Measurements from ENCODE around the gene KRT80. TPM values are rescaled to one million over a fixed set of nuclear protein-coding genes. Genes with fewer than 3 reads are reported as not detected.
"Not testable (repeated sequence)": the region's sequence is repeated elsewhere in the genome, so short reads cannot be mapped to it uniquely, and the experiment has no call there.

Gene KRT80
- total RNA-seq (2014; rRNA removed; shearing (Covaris generic)), result 0.11 TPM in 2 replicates
- 0.14 and 0.39 TPM in 2 replicates for polyA plus RNA-seq (2015; cell fraction: cytosol; rRNA removed)
- polyA plus RNA-seq (2015; cell fraction: nucleus; rRNA removed), result 0.83 and 1.2 TPM in 2 replicates

GRCh38 chr12:52191841-52192791, at the start of gene KRT80:
Gene KRT80, minus strand, starts transcription at chr12:52192014. Its CDS starts 112 bp downstream, at chr12:52191902.
- DNase-seq (ENCODE audit: low read depth, low spot score), result peak; percentile 94
- in situ Hi-C loops (cut with HindIII; ENCODE audit: low pct_unique_long_range_greater_than_20kb, low sequenced_read_pairs), result no loop called here

GRCh38 chr12:52241205-52241842, 49.5 kb upstream of the KRT80 start:
- no peak for DNase-seq (ENCODE audit: low read depth, low spot score)
- in situ Hi-C loops (cut with HindIII; ENCODE audit: low pct_unique_long_range_greater_than_20kb, low sequenced_read_pairs), result no loop called here

DNA sequence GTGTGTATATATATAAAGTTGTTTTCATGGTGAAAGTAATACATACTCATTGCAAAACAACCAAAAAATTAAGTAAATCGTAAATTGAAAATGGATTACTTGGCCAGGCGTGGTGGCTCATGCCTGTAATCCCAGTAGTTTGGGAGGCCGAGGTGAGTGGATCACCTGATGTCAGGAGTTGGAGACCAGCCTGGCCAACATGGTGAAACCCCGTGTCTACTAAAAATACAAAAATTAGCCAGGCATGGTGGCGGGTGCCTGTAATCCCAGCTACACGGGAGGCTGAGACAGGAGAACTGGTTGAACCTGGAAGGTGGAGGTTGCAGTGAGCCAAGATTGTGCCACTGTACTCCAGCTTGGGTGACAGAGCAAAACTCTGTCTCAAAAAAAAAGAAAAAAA, 48.4 kb upstream of the KRT80 start:
- DNase-seq (ENCODE audit: low read depth, low spot score); in situ Hi-C loops (cut with HindIII; ENCODE audit: low pct_unique_long_range_greater_than_20kb, low sequenced_read_pairs): not testable (repeated sequence)

DNA sequence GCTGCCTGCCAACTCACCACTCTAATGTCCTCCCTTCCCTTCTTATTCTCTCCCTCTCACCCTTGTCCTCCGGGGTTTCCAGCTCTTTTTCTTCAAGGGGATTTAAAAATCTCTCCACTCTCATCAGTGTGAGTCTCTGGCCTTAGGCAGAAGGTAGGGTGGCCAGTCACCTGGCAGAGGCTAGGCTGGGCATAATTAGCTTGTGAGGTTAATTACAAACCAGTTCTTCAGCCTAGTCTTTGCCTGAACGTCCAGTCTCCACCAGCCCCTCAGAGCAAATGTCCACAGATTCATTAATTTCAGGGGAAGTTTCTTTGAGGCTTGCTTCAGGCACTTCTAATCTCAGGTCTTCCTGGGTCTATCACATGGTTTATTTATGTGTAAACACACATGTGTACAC, 48.0 kb upstream of the KRT80 start:
- no peak for DNase-seq (ENCODE audit: low read depth, low spot score)
- in situ Hi-C loops (cut with HindIII; ENCODE audit: low pct_unique_long_range_greater_than_20kb, low sequenced_read_pairs), result no loop called here

GRCh38 chr12:52238916-52239646, 47.3 kb upstream of the KRT80 start:
- in situ Hi-C loops (cut with HindIII; ENCODE audit: low pct_unique_long_range_greater_than_20kb, low sequenced_read_pairs), result no loop called here
- no peak for DNase-seq (ENCODE audit: low read depth, low spot score)

DNA sequence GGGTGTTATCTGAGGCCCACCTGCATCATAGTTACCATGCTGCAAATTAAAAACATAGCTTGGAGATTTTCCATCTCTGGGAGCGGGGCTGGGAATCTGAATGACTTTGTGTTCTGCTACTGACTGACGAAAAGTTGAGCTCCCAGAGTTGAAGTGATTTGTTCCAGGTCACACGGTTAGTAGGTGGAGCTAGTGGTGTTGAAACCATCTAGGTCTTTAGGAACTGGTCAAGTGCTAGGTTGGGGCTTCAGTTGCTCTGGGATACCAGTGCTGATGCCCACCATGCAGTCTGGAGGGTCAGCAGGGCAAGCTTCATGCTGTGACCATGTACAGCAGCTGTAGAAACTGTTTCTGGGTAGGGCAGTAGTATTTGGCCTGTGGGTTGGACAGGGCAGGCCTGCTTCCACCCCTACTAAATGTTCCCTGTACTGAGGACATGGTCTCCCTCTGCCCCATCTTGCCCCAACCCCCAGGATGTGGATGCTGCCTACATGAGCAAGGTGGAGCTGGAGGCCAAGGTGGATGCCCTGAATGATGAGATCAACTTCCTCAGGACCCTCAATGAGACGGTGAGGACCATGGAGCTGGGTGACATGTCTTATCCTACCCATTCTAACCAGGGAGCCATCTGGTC, 46.5 kb upstream of the KRT80 start:
- in situ Hi-C loops (cut with HindIII; ENCODE audit: low pct_unique_long_range_greater_than_20kb, low sequenced_read_pairs), result no loop called here
- DNase-seq (ENCODE audit: low read depth, low spot score), result no peak

- in situ Hi-C loops (cut with HindIII; ENCODE audit: low pct_unique_long_range_greater_than_20kb, low sequenced_read_pairs), result no loop called here
Measured at GRCh38 chr12:52236386-52237050, 44.7 kb upstream of the KRT80 start.

GRCh38 chr12:52235822-52236361, 44.1 kb upstream of the KRT80 start:
- DNase-seq (ENCODE audit: low read depth, low spot score), result no peak
- in situ Hi-C loops (cut with HindIII; ENCODE audit: low pct_unique_long_range_greater_than_20kb, low sequenced_read_pairs), result no loop called here

More at GRCh38 chr12:52236386-52237050, 44.7 kb upstream of the KRT80 start:
- DNase-seq (ENCODE audit: low read depth, low spot score), result no peak

DNA sequence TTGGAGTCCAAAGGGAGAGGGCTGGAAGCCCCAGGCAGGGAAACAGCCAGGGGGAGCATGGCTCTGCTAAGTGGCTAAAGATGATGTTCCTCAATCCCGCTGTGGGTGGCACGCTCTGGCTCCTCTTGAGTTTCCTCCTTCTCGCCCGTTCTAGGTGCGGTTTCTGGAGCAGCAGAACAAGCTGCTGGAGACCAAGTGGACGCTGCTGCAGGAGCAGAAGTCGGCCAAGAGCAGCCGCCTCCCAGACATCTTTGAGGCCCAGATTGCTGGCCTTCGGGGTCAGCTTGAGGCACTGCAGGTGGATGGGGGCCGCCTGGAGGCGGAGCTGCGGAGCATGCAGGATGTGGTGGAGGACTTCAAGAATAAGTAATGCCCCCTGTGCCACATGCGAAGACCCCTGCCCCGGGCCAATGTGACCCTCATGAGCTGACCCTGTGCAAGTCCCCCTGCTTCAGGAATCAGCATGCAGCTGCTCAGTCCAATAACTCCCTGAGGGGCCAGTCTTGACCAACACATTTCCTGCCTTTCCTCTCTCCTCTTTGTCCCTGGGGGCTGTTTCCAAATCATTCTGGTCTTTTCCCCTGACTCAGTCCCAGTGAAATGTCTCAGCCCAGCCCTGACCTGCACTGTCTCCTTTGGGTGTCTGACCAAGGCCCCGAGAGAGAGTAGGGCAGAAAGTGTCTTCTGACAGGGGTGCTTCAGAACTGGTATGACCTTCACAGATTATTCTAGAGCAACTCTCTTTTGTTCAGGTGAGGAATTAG, 43.4 kb upstream of the KRT80 start:
- in situ Hi-C loops (cut with HindIII; ENCODE audit: low pct_unique_long_range_greater_than_20kb, low sequenced_read_pairs), result no loop called here
- DNase-seq (ENCODE audit: low read depth, low spot score), result no peak

- DNase-seq (ENCODE audit: low read depth, low spot score), result no peak
- in situ Hi-C loops (cut with HindIII; ENCODE audit: low pct_unique_long_range_greater_than_20kb, low sequenced_read_pairs), result no loop called here
Measured at GRCh38 chr12:52234223-52234810, 42.5 kb upstream of the KRT80 start.

GRCh38 chr12:52233462-52234207, 41.8 kb upstream of the KRT80 start:
- no peak for DNase-seq (ENCODE audit: low read depth, low spot score)
- in situ Hi-C loops (cut with HindIII; ENCODE audit: low pct_unique_long_range_greater_than_20kb, low sequenced_read_pairs), result no loop called here

DNA sequence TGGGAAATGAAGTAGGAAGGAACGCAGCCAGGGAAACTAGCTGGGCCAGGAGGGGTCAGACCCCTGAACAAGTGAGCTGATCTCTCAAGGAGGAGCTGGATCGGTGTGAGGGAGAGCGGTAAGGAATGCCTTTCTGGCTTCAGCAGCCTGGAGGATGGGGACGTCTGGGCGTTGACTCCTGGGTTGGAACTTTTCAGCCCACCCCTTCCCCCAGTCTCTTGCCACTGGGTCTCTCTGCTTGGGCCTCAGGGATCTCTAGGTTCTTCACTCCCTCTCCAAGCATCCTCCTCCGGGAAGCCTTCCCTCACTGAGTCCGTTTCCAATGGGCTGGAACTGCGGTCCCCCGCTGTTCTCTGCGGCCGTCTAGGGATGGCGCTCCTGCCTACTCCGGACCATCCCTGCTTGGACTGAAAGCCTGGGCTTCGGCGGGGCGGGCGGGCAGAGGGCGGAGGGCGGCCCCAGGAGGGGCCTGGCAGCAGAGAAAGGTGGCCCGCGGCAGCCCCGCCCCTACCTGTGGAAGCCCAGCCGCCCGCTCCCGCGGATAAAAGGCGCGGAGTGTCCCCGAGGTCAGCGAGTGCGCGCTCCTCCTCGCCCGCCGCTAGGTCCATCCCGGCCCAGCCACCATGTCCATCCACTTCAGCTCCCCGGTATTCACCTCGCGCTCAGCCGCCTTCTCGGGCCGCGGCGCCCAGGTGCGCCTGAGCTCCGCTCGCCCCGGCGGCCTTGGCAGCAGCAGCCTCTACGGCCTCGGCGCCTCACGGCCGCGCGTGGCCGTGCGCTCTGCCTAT, 41.1 kb upstream of the KRT80 start, which contains the start of gene KRT7:
KRT7 (plus strand) TSS at position 570 of the 788 bp plus-strand sequence; CDS start at position 624, 54 bp downstream.
- DNase-seq (ENCODE audit: low read depth, low spot score), result no peak
- in situ Hi-C loops (cut with HindIII; ENCODE audit: low pct_unique_long_range_greater_than_20kb, low sequenced_read_pairs), result no loop called here

- in situ Hi-C loops (cut with HindIII; ENCODE audit: low pct_unique_long_range_greater_than_20kb, low sequenced_read_pairs), result no loop called here
- DNase-seq (ENCODE audit: low read depth, low spot score), result no peak
Measured at GRCh38 chr12:52232203-52232673, 40.4 kb upstream of the KRT80 start.
